ENCODE data around the gene ROR2.

Gene ROR2

DNA sequence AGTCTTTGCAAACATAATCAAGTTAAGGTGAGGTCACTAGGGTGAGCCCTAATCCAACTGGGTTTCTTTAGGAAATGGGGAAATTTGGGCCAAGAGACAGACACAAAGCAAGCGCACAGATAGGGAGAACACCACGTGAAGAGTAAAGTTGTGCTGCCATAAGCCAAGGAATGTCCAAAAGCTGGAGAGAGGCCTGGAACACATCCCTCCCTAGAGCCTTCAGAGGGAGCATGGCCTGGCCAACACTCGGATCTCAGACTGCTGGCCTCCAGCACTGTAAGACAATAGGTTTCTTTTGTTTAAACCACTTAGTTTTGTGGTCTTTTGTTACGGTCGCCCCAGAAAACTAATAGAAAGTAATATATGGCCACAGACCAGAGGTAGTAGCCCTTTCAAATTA lies 8.1 kb upstream of the ROR2 start:
- TF ChIP-seq RAD21 (IDR thresholded peaks at IDR 0.05; ENCODE audit: low read depth) (no peak), NFIC (IDR thresholded peaks at IDR 0.05) (no peak), TEAD4 (IDR thresholded peaks at IDR 0.05) (no peak), TAF1 (IDR thresholded peaks at IDR 0.05; ENCODE audit: low read depth) (no peak), EGR1 (IDR thresholded peaks at IDR 0.05) (no peak), CREB1 (IDR thresholded peaks at IDR 0.05; ENCODE audit: low read depth) (no peak), TCF12 (IDR thresholded peaks at IDR 0.05; ENCODE audit: low read depth) (no peak), CEBPB (IDR thresholded peaks at IDR 0.05) (no peak)
- TF ChIP-seq, protein P1, sequence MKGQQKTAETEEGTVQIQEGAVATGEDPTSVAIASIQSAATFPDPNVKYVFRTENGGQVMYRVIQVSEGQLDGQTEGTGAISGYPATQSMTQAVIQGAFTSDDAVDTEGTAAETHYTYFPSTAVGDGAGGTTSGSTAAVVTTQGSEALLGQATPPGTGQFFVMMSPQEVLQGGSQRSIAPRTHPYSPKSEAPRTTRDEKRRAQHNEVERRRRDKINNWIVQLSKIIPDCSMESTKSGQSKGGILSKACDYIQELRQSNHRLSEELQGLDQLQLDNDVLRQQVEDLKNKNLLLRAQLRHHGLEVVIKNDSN (IDR thresholded peaks at IDR 0.05): no peak

DNA sequence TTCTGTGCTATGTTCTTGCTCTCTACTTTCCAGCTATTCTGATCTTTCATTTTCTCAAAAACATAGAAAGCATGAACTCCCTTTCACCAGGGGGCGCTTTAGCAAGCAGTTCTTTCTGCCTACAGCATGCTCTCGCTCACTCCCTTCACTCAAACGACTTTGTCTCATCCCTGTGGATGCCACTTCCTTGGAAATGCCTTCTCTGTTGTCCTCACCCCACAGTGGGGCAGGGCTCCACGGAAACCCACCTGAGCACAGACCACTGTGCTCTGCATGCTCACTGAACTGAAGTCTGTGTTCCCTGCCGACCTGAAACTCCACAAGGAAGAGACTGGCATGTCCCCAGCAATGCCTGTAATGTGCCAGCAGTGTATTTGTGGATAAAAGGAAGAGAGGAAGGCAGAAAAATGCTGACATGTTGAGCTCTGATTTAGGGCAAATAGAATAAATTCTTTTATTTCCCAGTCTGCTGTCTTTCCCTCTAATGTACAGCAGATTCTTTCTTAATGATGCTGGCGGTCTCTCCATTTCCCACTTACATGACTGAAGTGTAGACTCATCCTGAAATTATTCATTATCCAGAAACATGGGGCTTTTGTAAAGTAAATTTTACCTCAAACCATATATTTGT lies 4.9 kb upstream of the ROR2 start:
- TF ChIP-seq RAD21 (IDR thresholded peaks at IDR 0.05; ENCODE audit: low read depth) (peak; percentile 54), EP300 (IDR thresholded peaks at IDR 0.05; ENCODE audit: borderline replicate concordance) (no peak)

DNA sequence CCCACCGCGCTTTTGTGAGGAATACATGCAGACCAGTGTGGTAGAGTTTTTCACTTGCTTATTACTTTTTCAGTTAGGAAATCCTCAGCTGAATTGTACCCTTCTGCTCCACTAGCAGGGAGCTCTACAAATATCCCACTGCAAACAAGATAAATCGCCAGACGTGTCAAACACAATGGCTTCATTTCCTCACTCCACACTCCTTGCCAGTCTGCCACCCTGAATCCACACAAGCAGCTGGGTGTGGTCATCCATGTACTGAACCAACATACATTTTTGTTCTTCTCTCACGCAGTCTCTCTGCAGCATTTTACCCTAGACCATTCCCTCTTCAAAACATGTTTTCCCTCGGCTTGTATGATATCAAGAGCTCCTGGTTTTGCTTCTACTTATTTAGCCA lies 3.7 kb upstream of the ROR2 start:
- TF ChIP-seq, protein P1 (IDR thresholded peaks at IDR 0.05): no peak
- TF ChIP-seq, protein P2, sequence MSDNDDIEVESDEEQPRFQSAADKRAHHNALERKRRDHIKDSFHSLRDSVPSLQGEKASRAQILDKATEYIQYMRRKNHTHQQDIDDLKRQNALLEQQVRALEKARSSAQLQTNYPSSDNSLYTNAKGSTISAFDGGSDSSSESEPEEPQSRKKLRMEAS (IDR thresholded peaks at IDR 0.05): no peak
- no peak for TF ChIP-seq EP300 (IDR thresholded peaks at IDR 0.05; ENCODE audit: borderline replicate concordance)
- no peak for TF ChIP-seq TAF1 (IDR thresholded peaks at IDR 0.05; ENCODE audit: low read depth)
- no peak for TF ChIP-seq NFIC (IDR thresholded peaks at IDR 0.05)
- no peak for TF ChIP-seq TEAD4 (IDR thresholded peaks at IDR 0.05)
- TF ChIP-seq RAD21 (IDR thresholded peaks at IDR 0.05; ENCODE audit: low read depth): no peak
- TF ChIP-seq CEBPB (IDR thresholded peaks at IDR 0.05): no peak
- TF ChIP-seq EGR1 (IDR thresholded peaks at IDR 0.05): no peak
- TF ChIP-seq ZBTB7A (IDR thresholded peaks at IDR 0.05; ENCODE audit: low read depth): no peak
- TF ChIP-seq YY1 (IDR thresholded peaks at IDR 0.05; ENCODE audit: low read depth): no peak

DNA sequence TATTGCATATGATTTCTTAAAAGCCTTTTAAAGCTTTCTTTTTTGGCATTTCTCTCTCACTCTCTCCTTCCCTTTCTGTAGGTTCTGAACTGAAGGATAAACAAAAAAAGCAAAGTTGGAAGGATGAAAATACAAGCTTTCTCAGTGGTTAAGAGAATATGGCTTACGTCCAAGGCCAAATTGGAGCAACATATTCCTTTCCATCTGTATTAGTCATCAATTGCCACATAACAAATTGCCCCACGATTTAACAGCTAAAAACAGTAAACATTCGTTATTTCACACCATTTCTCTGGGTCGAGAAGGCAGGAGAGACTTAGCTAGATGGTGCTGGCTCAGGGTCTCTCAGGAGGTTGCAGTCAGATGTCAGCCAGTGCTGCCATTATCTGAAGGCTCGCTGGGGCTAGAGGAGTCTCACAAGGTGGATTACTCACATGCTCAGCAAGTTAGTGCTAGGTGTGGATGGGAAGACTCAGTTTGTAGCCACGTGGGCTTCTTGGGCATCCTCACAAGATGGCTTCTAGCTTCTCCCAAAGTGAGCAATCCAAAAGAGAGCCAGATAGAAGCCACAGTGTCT lies 2.0 kb upstream of the ROR2 start:
- TF ChIP-seq TCF12 (IDR thresholded peaks at IDR 0.05; ENCODE audit: low read depth) (no peak), EP300 (IDR thresholded peaks at IDR 0.05; ENCODE audit: borderline replicate concordance) (no peak), TAF1 (IDR thresholded peaks at IDR 0.05; ENCODE audit: low read depth) (no peak), ZBTB7A (IDR thresholded peaks at IDR 0.05; ENCODE audit: low read depth) (no peak)
- TF ChIP-seq, protein P2 (IDR thresholded peaks at IDR 0.05): no peak

DNA sequence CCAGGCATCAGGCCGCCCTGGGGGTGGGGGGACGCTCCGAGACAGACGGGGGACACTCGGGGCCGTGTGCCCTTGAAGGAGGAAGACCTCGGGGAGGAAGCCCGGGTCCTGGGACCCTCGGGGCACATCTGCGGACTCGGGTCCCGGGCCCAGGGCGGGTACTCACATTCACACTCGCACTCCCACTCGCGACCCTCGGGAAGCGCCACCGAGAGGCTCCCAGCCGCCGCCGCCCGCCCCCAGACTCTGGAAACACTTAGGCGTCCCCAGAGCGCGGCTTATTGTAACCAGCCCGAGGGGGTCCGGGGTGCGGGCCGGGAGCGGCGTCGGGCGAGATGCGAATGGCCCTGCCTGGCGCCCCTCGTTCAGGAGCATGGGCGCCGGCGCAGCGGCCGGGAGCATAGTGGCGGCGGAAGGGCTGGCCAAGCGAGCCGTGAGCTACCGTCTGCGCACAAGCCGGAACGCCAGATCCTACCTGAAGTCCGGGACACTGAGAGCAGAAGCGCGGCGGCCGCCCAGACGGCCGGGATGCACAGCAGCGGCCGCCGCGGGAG lies 559 bp downstream of the ROR2 start:
- no peak for TF ChIP-seq TAF1 (IDR thresholded peaks at IDR 0.05; ENCODE audit: low read depth)
- TF ChIP-seq TCF12 (IDR thresholded peaks at IDR 0.05; ENCODE audit: low read depth): no peak
- TF ChIP-seq TEAD4 (IDR thresholded peaks at IDR 0.05): no peak
- no peak for TF ChIP-seq CREB1 (IDR thresholded peaks at IDR 0.05; ENCODE audit: low read depth)
- TF ChIP-seq, protein P2 (IDR thresholded peaks at IDR 0.05): no peak
- TF ChIP-seq EP300 (IDR thresholded peaks at IDR 0.05; ENCODE audit: borderline replicate concordance): no peak
- no peak for TF ChIP-seq YY1 (IDR thresholded peaks at IDR 0.05; ENCODE audit: low read depth)
- no peak for TF ChIP-seq CEBPB (IDR thresholded peaks at IDR 0.05)
- TF ChIP-seq, protein P1 (IDR thresholded peaks at IDR 0.05): no peak
- no peak for TF ChIP-seq ZBTB7A (IDR thresholded peaks at IDR 0.05; ENCODE audit: low read depth)
- no peak for TF ChIP-seq NFIC (IDR thresholded peaks at IDR 0.05)
- TF ChIP-seq RAD21 (IDR thresholded peaks at IDR 0.05; ENCODE audit: low read depth): no peak
- no peak for TF ChIP-seq FOXM1 (IDR thresholded peaks at IDR 0.05; ENCODE audit: borderline replicate concordance, low read depth)

DNA sequence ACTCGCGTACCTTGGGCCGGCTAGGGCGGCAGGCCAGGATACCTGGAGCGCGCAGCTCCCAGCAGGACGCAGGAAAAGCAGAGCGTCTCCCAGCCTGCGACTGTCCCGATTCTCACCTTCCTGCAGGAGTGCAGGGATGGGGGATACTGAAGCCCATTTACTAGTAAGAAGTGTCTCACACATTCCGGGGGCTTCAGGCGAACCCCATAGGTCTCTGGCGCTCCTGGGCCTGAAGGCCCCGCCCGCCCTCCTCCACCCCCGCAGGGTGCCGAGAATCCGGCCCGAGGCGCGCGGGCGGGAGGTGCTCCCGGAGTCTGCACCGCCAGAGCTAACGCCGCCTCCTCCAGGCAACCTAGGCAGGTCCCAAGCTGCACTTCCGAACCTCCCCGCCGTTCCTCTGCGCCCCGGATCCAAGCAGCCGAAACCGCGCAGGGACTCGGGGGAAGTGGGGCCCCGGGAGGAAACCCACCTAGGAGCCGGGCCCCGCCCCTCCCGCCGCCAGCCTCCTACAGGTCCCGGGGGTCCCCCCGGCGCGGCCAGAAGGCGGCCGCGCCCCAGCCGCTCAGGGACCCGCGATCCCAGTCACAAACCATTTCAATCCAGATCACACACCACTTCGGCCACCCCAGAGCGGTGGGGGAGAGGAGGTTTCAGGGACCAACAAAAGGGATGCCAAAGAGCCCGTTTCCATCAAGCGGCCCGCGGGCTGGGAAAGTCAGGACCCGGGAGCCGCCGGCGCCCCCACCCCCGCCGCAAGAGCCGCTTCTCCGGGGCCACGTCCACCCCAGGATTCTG lies 1.2 kb downstream of the ROR2 start:
- TF ChIP-seq EP300 (IDR thresholded peaks at IDR 0.05; ENCODE audit: borderline replicate concordance): no peak
- TF ChIP-seq EGR1 (IDR thresholded peaks at IDR 0.05): peak; percentile 64
- TF ChIP-seq ZBTB7A (IDR thresholded peaks at IDR 0.05; ENCODE audit: low read depth): peak; percentile 48; the same call in 1 of the 2 replicates

DNA sequence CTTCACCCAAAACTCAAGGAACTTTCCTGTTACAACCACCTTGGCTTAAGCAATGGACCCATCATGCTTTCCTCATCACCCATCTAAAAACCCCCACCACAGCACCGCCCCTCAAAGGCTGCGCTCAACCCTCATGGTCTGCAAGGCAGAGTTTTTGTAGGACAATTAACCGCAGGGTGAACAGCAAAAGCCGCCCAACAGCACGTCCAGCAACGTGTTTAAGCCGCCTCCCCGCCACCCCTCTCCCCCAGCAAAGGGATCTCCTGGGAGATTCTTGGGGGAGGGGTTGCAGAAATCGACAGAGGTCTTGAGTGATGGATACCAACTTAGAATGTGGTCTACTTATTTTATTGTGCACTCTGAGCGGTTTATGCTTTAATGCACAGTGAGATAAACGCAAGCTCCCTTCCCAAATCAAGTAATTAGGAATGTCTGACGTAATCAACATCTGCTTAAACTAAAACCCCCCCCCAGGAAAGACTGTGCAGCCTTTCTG lies 1.9 kb downstream of the ROR2 start:
- TF ChIP-seq, protein P2 (IDR thresholded peaks at IDR 0.05): no peak
- no peak for TF ChIP-seq ZBTB7A (IDR thresholded peaks at IDR 0.05; ENCODE audit: low read depth)
- TF ChIP-seq YY1 (IDR thresholded peaks at IDR 0.05; ENCODE audit: low read depth): no peak
- no peak for TF ChIP-seq NFIC (IDR thresholded peaks at IDR 0.05)
- TF ChIP-seq TAF1 (IDR thresholded peaks at IDR 0.05; ENCODE audit: low read depth): no peak
- TF ChIP-seq CREB1 (IDR thresholded peaks at IDR 0.05; ENCODE audit: low read depth): no peak
- no peak for TF ChIP-seq RAD21 (IDR thresholded peaks at IDR 0.05; ENCODE audit: low read depth)
- no peak for TF ChIP-seq TEAD4 (IDR thresholded peaks at IDR 0.05)
- TF ChIP-seq FOXM1 (IDR thresholded peaks at IDR 0.05; ENCODE audit: borderline replicate concordance, low read depth): no peak
- no peak for TF ChIP-seq TCF12 (IDR thresholded peaks at IDR 0.05; ENCODE audit: low read depth)
- TF ChIP-seq, protein P3, sequence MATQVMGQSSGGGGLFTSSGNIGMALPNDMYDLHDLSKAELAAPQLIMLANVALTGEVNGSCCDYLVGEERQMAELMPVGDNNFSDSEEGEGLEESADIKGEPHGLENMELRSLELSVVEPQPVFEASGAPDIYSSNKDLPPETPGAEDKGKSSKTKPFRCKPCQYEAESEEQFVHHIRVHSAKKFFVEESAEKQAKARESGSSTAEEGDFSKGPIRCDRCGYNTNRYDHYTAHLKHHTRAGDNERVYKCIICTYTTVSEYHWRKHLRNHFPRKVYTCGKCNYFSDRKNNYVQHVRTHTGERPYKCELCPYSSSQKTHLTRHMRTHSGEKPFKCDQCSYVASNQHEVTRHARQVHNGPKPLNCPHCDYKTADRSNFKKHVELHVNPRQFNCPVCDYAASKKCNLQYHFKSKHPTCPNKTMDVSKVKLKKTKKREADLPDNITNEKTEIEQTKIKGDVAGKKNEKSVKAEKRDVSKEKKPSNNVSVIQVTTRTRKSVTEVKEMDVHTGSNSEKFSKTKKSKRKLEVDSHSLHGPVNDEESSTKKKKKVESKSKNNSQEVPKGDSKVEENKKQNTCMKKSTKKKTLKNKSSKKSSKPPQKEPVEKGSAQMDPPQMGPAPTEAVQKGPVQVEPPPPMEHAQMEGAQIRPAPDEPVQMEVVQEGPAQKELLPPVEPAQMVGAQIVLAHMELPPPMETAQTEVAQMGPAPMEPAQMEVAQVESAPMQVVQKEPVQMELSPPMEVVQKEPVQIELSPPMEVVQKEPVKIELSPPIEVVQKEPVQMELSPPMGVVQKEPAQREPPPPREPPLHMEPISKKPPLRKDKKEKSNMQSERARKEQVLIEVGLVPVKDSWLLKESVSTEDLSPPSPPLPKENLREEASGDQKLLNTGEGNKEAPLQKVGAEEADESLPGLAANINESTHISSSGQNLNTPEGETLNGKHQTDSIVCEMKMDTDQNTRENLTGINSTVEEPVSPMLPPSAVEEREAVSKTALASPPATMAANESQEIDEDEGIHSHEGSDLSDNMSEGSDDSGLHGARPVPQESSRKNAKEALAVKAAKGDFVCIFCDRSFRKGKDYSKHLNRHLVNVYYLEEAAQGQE (IDR thresholded peaks at IDR 0.05; ENCODE audit: low read depth): no peak
- TF ChIP-seq, protein P1 (IDR thresholded peaks at IDR 0.05): no peak
- TF ChIP-seq EGR1 (IDR thresholded peaks at IDR 0.05): no peak

Measured in Ishikawa (cell line).